CD14-positive monocyte (primary cell): ENCODE data around the gene SAMD3. TPM values are rescaled to one million over a fixed set of nuclear protein-coding genes. Genes with fewer than 3 reads are reported as not detected.
"Not testable (repeated sequence)": the region's sequence is repeated elsewhere in the genome, so short reads cannot be mapped to it uniquely, and the experiment has no call there.

Experiments
- DNase-seq, 3 donors: peaks; one replicate each; pipeline ENCODE4 v3.0.0-alpha.2; 2011 to 2022
- H2AFZ ChIP-seq: 2 replicates; pipeline ENCODE4 v1.6.0; 2012; ENCODE audit warnings: mild to moderate bottlenecking, low read depth, low read length, inconsistent platforms; ENCODE audit not compliant: insufficient read depth, poor library complexity, severe bottlenecking
- H3K27ac ChIP-seq, 2 donors: 1 replicate in 1 of 2; 2 replicates in 1 of 2; pipeline ENCODE4 v1.5.1; 2012 to 2013; ENCODE audit warnings: low read length in 2 of 2, control low read depth in 1 of 2, inconsistent platforms in 1 of 2, low read depth in 1 of 2, mild to moderate bottlenecking in 1 of 2
- H3K27me3 ChIP-seq, 2 donors: one replicate each; pipeline versions ENCODE4 v1.6.0 to v1.6.1; 2011 to 2013; ENCODE audit warnings: low read length in 2 of 2; ENCODE audit not compliant: control insufficient read depth in 2 of 2, insufficient read depth in 2 of 2
- H3K36me3 ChIP-seq, 2 donors: replicated peaks in 1 of 2; 1 replicate in 1 of 2; 2 replicates in 1 of 2; pipeline versions ENCODE4 v1.5.1 to v1.6.1; 2012 to 2013; ENCODE audit warnings: low read length in 2 of 2, control low read depth in 1 of 2, inconsistent platforms in 1 of 2, mild to moderate bottlenecking in 1 of 2; ENCODE audit not compliant: insufficient read depth in 2 of 2, control insufficient read depth in 1 of 2
- H3K4me1 ChIP-seq, 2 donors: 1 replicate in 1 of 2; 2 replicates in 1 of 2; pipeline versions ENCODE4 v1.5.1 to v1.6.1; 2012 to 2013; ENCODE audit warnings: low read length in 2 of 2, control low read depth in 1 of 2, inconsistent platforms in 1 of 2, mild to moderate bottlenecking in 1 of 2, moderate library complexity in 1 of 2; ENCODE audit not compliant: insufficient read depth in 2 of 2, control insufficient read depth in 1 of 2
- H3K4me2 ChIP-seq: replicated peaks from 2 replicates; pipeline ENCODE3; 2012; ENCODE audit warnings: low read length, moderate library complexity, mild to moderate bottlenecking; ENCODE audit not compliant: poor library complexity, severe bottlenecking; ENCODE audit errors: extremely low read depth
- H3K4me3 ChIP-seq, 3 experiments: fragments of 200-600 bp in 1 of 3; sonication (generic) in 1 of 3; replicated peaks in 1 of 3; 1 replicate in 2 of 3; 2 replicates in 1 of 3; pipeline ENCODE4 v1.5.1; 2011 to 2013; ENCODE audit warnings: low read length in 3 of 3, mild to moderate bottlenecking in 3 of 3, control low read depth in 2 of 3, low read depth in 2 of 3, inconsistent platforms in 1 of 3, moderate library complexity in 1 of 3
- H3K79me2 ChIP-seq: 2 replicates; pipeline ENCODE4 v1.6.0; 2012; ENCODE audit warnings: mild to moderate bottlenecking, control low read depth, inconsistent platforms, low read length, moderate library complexity; ENCODE audit not compliant: insufficient read depth
- H3K9ac ChIP-seq: 2 replicates; pipeline ENCODE4 v1.6.0; 2017; ENCODE audit warnings: low read length, mild to moderate bottlenecking; ENCODE audit not compliant: insufficient read depth, poor library complexity, severe bottlenecking
- H3K9me3 ChIP-seq, 2 donors: replicated peaks in 1 of 2; 1 replicate in 1 of 2; 2 replicates in 1 of 2; pipeline versions ENCODE4 v1.5.1 to v1.6.1; 2012 to 2013; ENCODE audit warnings: low read length in 2 of 2, control low read depth in 1 of 2; ENCODE audit not compliant: control insufficient read depth in 1 of 2, insufficient read depth in 1 of 2
- H4K20me1 ChIP-seq: 2 replicates; pipeline ENCODE4 v1.6.0; 2012; ENCODE audit warnings: mild to moderate bottlenecking, low read length, control low read depth, moderate library complexity; ENCODE audit not compliant: insufficient read depth
- H3K27ac Mint-ChIP-seq, 7 donors: one replicate each; pipeline ENCODE4 v1.8.0; 2020; ENCODE audit warnings: mild to moderate bottlenecking in 7 of 7, mixed read lengths in 7 of 7, moderate library complexity in 6 of 7, inconsistent platforms in 2 of 7
- H3K27me3 Mint-ChIP-seq, 3 donors: one replicate each; pipeline ENCODE4 v1.8.0; 2021 to 2022; ENCODE audit warnings: low read depth in 3 of 3, mild to moderate bottlenecking in 3 of 3, mixed read lengths in 3 of 3, moderate library complexity in 3 of 3, inconsistent platforms in 1 of 3
- H3K36me3 Mint-ChIP-seq, 2 donors: one replicate each; pipeline ENCODE4 v1.8.0; 2020; ENCODE audit warnings: mixed read lengths in 2 of 2, inconsistent platforms in 1 of 2, mild to moderate bottlenecking in 1 of 2
- H3K4me1 Mint-ChIP-seq: one replicate; pipeline ENCODE4 v1.8.0; 2020; ENCODE audit warnings: mild to moderate bottlenecking, mixed read lengths
- H3K4me3 Mint-ChIP-seq, 2 donors: one replicate each; pipeline ENCODE4 v1.8.0; 2020; ENCODE audit warnings: mild to moderate bottlenecking in 2 of 2, mixed read lengths in 2 of 2, moderate library complexity in 1 of 2
- H3K9me3 Mint-ChIP-seq, 7 donors: one replicate each; pipeline ENCODE4 v1.8.0; 2020 to 2022; ENCODE audit warnings: mixed read lengths in 7 of 7, mild to moderate bottlenecking in 6 of 7, moderate library complexity in 6 of 7, inconsistent platforms in 2 of 7
- CTCF ChIP-seq: fragments of 200-600 bp; IDR thresholded peaks from one replicate; pipeline ENCODE4 v1.8.0; 2022; ENCODE audit warnings: antibody characterized with exemption, mild to moderate bottlenecking
- WGBS: methylation state at CpG from one replicate; pipeline ENCODE4 v1.1.5; 2013; ENCODE audit warnings: missing lambda C conversion rate; ENCODE audit not compliant: insufficient coverage; 5-methylcytosine and 5-hydroxymethylcytosine counted together
- intact Hi-C, 2 donors: fragments of 100-400 bp; cut with micrococcal nuclease; formaldehyde crosslinking; loops; one replicate each; pipeline versions ENCODE4 v1.15.0 to v1.15.1; 2023
- polyA plus RNA-seq, 3 donors: library from polyadenylated mRNA; depleted of rRNA in 1 of 3; unstranded in 2 of 3; stranded (reverse) in 1 of 3; fragments of 300-500 nt in 2 of 3; fragments of >200 nt in 1 of 3; fragmentation: Illumina TruSeq in 2 of 3; gene quantifications; 1 replicate in 2 of 3; 2 replicates in 1 of 3; pipeline ENCODE4 v1.2.3, GENCODE V29; 2012 to 2021

The SAMD3 gene
- polyA plus RNA-seq, 3 donors, result 0.33 to 0.49 TPM; not detected in 1

GRCh38 chr6:130194434-130194833 is 28.3 kb downstream of the SAMD3 start:
- Mint-ChIP-seq H3K9me3 (peaks cover 6 to 15% (median 8%) of the 10 kb centered on the region in 7 donors), H3K4me1 (peaks cover 26% of the 10 kb centered on the region), H3K27ac (peak overlapping the region in 1 of 7 donors; percentile 32)
- DNase-seq, H3K27me3 Mint-ChIP-seq, H3K36me3 Mint-ChIP-seq, H3K36me3 ChIP-seq, H3K27ac ChIP-seq, intact Hi-C loops, H2AFZ ChIP-seq, H3K9me3 ChIP-seq, H4K20me1 ChIP-seq, H3K9ac ChIP-seq, H3K79me2 ChIP-seq, H3K27me3 ChIP-seq, H3K4me3 Mint-ChIP-seq, H3K4me2 ChIP-seq, H3K4me3 ChIP-seq: not testable (repeated sequence)
- H3K4me1 ChIP-seq, result peaks cover 16 to 19% of the 10 kb centered on the region in 2 donors
- WGBS, result 91% methylated on average over 4 of the region's 4 CpGs

- peaks cover 4 to 14% (median 8%) of the 10 kb centered on the region in 7 donors for H3K9me3 Mint-ChIP-seq
- WGBS, result 48% methylated on average over 2 of the region's 8 CpGs
- peak overlapping the region in 1 of 2 donors; percentile 62 for H3K27ac ChIP-seq
Observed at GRCh38 chr6:130190701-130191690, 31.8 kb downstream of the SAMD3 start.

More at GRCh38 chr6:130190701-130191690, 31.8 kb downstream of the SAMD3 start:
- Histone ChIP-seq H3K4me2 (peak overlapping the region; percentile 19), H3K4me1 (peaks cover 16 to 19% of the 10 kb centered on the region in 2 donors), H3K27me3 (no peaks in the 10 kb centered on the region), H3K4me3 (peak overlapping the region in 1 of 3 experiments; percentile 13), H4K20me1 (no peaks in the 10 kb centered on the region), H3K9me3 (no peaks in the 10 kb centered on the region), H3K79me2 (no peaks in the 10 kb centered on the region), H2AFZ (peak overlapping the region; percentile 7), H3K36me3 (no peaks in the 10 kb centered on the region), H3K9ac (no peak overlapping the region)
- peak; percentile 4 to 5 (median 4) for DNase-seq
- Mint-ChIP-seq H3K4me1 (peaks cover 25% of the 10 kb centered on the region), H3K27me3 (no peaks in the 10 kb centered on the region), H3K27ac (peak overlapping the region; percentile 35 to 75 (median 59)), H3K36me3 (peaks cover 3 to 6% of the 10 kb centered on the region in 2 donors), H3K4me3 (peak overlapping the region in 1 of 2 donors; percentile 36)
- no peak for TF ChIP-seq CTCF
- intact Hi-C loops, result no loop called here
